ENCODE data around the gene C16orf74. TPM values are rescaled to one million over a fixed set of nuclear protein-coding genes. Genes with fewer than 3 reads are reported as not detected.

C16orf74 gene
- total and polyA plus RNA-seq, 7 donors, result 0.60 to 8.3 (median 1.4) TPM; not detected in 1

DNA sequence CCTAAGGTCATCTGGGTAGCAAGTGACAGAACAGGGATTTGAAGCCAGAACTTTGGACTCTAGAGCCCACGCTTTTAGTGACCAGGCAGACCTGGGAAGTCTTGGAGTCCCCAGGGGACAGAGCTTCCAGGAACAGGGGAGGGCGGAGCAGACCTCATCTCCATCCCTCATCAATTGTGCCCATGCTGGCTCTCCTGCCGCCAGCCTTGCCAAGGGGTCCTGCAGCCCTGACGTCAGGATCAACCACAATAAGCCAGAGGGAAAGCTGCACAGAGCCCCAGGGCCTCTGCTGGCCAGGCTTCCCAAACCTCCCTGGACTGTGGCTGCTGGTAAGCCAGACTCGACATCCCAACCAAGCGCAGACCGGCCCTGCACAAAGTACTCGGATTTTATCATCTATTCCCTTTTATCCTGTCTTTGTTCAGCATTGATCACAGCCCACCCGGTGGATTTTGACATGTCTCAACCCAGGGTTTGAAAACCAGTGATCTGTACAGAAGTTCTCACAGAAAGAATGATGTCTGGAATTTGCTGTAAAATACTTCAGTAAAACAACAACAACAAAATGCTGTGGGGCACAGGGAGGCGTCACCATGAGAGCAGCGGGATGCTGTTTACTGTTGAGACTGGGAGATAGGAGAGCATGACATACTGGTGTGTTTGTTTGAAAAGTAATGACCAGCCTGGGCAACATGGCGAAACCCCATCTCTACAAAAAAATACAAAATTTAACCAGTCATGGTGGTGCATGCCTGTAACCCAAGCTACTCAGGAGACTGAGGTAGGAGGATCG lies 11.8 kb downstream of the C16orf74 start:
- intact Hi-C loops (cut with DNase I), result no loop called here
- H3K27me3 ChIP-seq, result no peaks in the 10 kb centered on the region
- 67 to 70% methylated on average over 13 of the region's 13 CpGs for WGBS, 2 donors
- no peak overlapping the region for H3K27ac ChIP-seq
- no peaks in the 10 kb centered on the region for H3K36me3 ChIP-seq
- DNase-seq, result no peak
- H3K4me1 ChIP-seq, result no peaks in the 10 kb centered on the region
- TF ChIP-seq POLR2AphosphoS5 (IDR thresholded peaks at IDR 0.05) (no peak), EP300 (IDR thresholded peaks at IDR 0.05) (no peak), POLR2A (IDR thresholded peaks at IDR 0.05) (no peak)
- TF ChIP-seq, protein P1, sequence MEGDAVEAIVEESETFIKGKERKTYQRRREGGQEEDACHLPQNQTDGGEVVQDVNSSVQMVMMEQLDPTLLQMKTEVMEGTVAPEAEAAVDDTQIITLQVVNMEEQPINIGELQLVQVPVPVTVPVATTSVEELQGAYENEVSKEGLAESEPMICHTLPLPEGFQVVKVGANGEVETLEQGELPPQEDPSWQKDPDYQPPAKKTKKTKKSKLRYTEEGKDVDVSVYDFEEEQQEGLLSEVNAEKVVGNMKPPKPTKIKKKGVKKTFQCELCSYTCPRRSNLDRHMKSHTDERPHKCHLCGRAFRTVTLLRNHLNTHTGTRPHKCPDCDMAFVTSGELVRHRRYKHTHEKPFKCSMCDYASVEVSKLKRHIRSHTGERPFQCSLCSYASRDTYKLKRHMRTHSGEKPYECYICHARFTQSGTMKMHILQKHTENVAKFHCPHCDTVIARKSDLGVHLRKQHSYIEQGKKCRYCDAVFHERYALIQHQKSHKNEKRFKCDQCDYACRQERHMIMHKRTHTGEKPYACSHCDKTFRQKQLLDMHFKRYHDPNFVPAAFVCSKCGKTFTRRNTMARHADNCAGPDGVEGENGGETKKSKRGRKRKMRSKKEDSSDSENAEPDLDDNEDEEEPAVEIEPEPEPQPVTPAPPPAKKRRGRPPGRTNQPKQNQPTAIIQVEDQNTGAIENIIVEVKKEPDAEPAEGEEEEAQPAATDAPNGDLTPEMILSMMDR (IDR thresholded peaks at IDR 0.05), result no peak
- no peaks in the 10 kb centered on the region for H3K9me3 ChIP-seq
- no peak overlapping the region for H3K4me3 ChIP-seq

DNA sequence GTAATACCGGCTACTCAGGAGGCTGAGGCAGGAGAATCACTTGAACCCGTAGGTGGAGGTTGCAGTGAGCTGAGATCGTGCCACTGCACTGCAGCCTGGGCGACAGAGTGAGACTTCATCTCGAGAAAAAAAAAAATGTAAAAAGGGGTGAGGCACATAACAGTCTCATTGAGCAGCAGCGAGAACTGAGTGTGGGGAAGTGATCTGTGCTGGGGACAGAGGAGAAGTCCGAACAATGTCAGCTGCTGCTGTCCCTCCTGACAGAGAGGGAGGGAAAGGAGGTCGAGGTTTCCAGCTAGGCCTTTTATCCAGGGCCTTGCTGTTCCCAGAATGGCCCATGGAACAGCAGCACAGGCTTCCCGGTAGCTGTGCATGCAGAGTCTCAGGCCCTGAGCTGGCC lies 14.0 kb downstream of the C16orf74 start:
- TF ChIP-seq, protein P1 (IDR thresholded peaks at IDR 0.05), result no peak
- no peak for TF ChIP-seq EP300 (IDR thresholded peaks at IDR 0.05)
- no peak for TF ChIP-seq POLR2AphosphoS5 (IDR thresholded peaks at IDR 0.05)
- TF ChIP-seq POLR2A (IDR thresholded peaks at IDR 0.05), result no peak

DNA sequence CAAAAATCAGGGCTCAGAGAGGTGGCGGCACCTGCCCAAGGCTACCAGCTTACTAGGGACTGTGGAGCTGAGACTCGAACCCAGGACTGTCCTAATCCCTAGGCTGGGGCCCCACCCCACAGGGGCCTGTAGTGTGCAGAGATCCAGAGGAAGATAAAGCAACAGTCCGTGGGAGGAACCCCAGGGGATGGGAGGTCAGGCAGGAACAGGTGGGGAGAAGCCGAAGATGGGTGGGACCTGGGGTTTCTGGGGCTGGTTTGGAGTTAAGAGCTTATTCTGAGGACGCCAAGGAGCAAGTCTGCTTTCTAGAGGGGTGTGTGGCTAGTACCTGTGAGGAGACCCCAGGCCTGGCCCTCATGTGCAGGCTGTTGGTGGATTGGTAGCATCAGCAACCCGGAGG lies 14.9 kb downstream of the C16orf74 start:
- WGBS, 2 donors, result 66 to 70% methylated on average over 6 of the region's 6 CpGs
- H3K27me3 ChIP-seq, result no peaks in the 10 kb centered on the region
- no peaks in the 10 kb centered on the region for H3K36me3 ChIP-seq
- TF ChIP-seq POLR2A (IDR thresholded peaks at IDR 0.05), result no peak
- TF ChIP-seq, protein P1 (IDR thresholded peaks at IDR 0.05), result no peak
- TF ChIP-seq EP300 (IDR thresholded peaks at IDR 0.05), result no peak
- no peak for DNase-seq
- no peak overlapping the region for H3K4me3 ChIP-seq
- H3K4me1 ChIP-seq, result no peaks in the 10 kb centered on the region
- intact Hi-C loops (cut with DNase I), result no loop called here
- no peak overlapping the region for H3K27ac ChIP-seq
- no peaks in the 10 kb centered on the region for H3K9me3 ChIP-seq

More for the DNA sequence above, 14.0 kb downstream of the C16orf74 start:
- WGBS, 2 donors, result 80 to 83% methylated on average over 9 of the region's 9 CpGs
- DNase-seq, result no peak
- H3K36me3 ChIP-seq, result no peaks in the 10 kb centered on the region
- no peak overlapping the region for H3K27ac ChIP-seq
- intact Hi-C loops (cut with DNase I), result no loop called here
- no peak overlapping the region for H3K4me3 ChIP-seq
- no peaks in the 10 kb centered on the region for H3K9me3 ChIP-seq
- H3K27me3 ChIP-seq, result no peaks in the 10 kb centered on the region
- H3K4me1 ChIP-seq, result no peaks in the 10 kb centered on the region

DNA sequence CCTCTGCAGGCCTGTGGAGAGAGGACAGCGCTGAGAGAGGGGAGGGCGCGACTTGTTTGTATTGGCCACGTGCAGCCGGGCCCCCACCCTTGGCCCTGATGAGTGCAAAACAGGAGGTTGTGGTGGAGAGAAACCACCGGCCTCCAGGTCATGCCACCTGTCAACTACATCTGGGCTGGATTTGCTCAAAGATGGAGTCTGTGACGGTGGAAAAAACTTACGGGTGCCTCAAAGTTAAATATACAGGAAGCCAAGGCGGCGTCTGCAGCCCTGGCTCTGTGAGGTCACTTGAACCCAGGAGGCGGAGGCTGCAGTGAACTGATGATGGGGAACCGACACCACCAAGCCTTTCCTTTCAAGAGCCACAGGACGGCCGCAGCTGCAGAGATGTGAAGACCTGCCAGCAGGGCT lies 15.7 kb downstream of the C16orf74 start:
- no peak for DNase-seq
- WGBS, 2 donors, result 44 to 60% methylated on average over 14 of the region's 14 CpGs
- intact Hi-C loops (cut with DNase I), result no loop called here
- H3K36me3 ChIP-seq, result no peaks in the 10 kb centered on the region
- no peak overlapping the region for H3K4me3 ChIP-seq
- no peak overlapping the region for H3K27ac ChIP-seq
- H3K4me1 ChIP-seq, result no peaks in the 10 kb centered on the region
- TF ChIP-seq EP300 (IDR thresholded peaks at IDR 0.05) (no peak), POLR2AphosphoS5 (IDR thresholded peaks at IDR 0.05) (no peak), POLR2A (IDR thresholded peaks at IDR 0.05) (no peak)
- TF ChIP-seq, protein P1 (IDR thresholded peaks at IDR 0.05), result no peak
- H3K9me3 ChIP-seq, result no peaks in the 10 kb centered on the region
- H3K27me3 ChIP-seq, result no peaks in the 10 kb centered on the region
